Measurements from ENCODE around the gene NTRK1.
"Not testable (repeated sequence)": the region's sequence is repeated elsewhere in the genome, so short reads cannot be mapped to it uniquely, and the experiment has no call there.

Gene NTRK1

GRCh38 chr1:156920233-156921052, 59.8 kb downstream of the NTRK1 start, which contains the start of gene LRRC71:
Gene LRRC71, plus strand, starts transcription at chr1:156920632. Its CDS starts 172 bp downstream, at chr1:156920804.
- peak; percentile 58 for DNase-seq

GRCh38 chr1:156921053-156921529, 60.4 kb downstream of the NTRK1 start:
- DNase-seq: no peak

GRCh38 chr1:156922986-156923669, 62.5 kb downstream of the NTRK1 start:
- DNase-seq: no peak

GRCh38 chr1:156923670-156924477, 63.2 kb downstream of the NTRK1 start:
- no peak for DNase-seq

GRCh38 chr1:156924478-156925153, 64.0 kb downstream of the NTRK1 start:
- no peak for DNase-seq

- DNase-seq: no peak
These were observed 64.7 kb downstream of the NTRK1 start for GRCh38 chr1:156925154-156926010.

GRCh38 chr1:156926175-156926574, 65.5 kb downstream of the NTRK1 start:
- no peak for DNase-seq

- DNase-seq: not testable (repeated sequence)
These were observed 66.0 kb downstream of the NTRK1 start for GRCh38 chr1:156926695-156927094.

- peak; percentile 59 for DNase-seq
These were observed 66.8 kb downstream of the NTRK1 start for GRCh38 chr1:156927215-156928042.

- peak; percentile 59 for DNase-seq
These were observed 67.5 kb downstream of the NTRK1 start for GRCh38 chr1:156928043-156928602.

- no peak for DNase-seq
These were observed 69.1 kb downstream of the NTRK1 start for GRCh38 chr1:156929596-156930238.

GRCh38 chr1:156930483-156930882, 69.8 kb downstream of the NTRK1 start:
- DNase-seq: no peak
